Measurements from ENCODE around the gene DENND4A. TPM values are rescaled to one million over a fixed set of nuclear protein-coding genes. Genes with fewer than 3 reads are reported as not detected.
A peak's percentile ranks its signal among the peaks of the same experiment; 100 is the strongest.
"Not testable (repeated sequence)": the region's sequence is repeated elsewhere in the genome, so short reads cannot be mapped to it uniquely, and the experiment has no call there.

The DENND4A gene
- polyA plus RNA-seq, 10 donors = 9.3 to 16.9 (median 14.0) TPM

DNA sequence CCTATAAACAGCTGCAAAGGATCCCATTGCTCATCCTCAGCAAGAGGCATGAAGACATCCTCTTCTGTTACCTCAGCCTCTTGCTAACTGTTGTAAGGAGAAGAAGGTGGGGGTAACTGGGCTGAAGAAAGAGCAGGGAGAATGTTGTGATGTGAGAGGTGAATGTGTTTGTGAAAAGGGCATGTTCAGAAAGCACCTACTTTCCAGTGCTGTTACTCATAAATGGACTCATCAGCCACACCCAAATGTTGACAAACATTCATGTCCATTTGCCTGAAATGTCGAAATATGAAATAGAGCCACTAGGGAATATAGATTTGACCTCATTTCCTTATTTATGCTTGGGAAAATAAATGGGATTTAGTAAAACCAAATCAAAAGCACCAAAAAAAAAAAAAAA, 157.7 kb downstream of the DENND4A start:
- DNase-seq = no peak

DNA sequence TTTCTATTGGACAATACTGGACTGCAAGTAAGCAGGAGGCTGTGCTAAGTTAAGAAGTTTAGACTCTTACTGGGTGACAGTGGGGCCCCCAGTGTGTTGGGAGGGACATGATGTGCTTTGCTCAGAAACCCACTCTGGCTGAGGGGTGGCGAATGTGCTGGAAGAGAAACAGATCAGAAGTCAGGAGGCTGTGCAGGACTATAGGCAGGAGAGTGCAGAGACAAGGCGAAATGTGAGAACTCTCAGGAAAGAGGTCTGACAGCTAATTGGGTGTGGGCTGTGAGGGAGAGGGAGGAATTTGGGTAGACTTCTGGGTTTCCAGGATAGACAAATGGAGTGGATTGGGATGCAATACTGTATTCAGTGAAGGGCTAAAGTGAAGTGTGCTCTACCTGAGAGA, 158.3 kb downstream of the DENND4A start:
- no peak for DNase-seq

DNA sequence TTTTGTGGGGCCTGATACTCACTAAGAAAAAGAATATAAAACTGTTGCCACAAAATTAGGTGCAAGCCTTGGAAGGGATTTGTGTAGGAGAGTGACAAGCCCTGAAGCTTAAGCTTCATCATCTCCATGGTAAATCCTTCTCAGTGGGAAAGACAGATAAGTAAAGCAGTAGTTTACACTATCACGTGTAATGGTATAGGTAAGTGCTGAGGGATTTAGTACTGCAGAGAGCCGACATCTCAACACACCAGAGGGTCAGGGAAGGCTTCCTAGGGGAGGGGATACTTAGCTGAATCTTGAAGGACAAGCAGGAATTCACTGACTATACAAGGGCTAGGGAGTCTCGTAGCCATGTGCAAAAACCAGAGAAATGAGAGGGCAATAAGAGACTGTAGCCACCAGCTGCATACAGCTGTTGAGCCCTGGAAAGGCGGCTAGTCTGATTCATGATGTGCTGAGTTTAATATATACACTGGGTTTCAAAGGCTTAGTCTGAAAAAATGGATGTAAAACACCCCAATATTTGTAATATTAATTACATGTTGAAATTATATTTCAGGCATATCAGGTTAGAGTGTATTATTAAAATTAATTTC, 159.2 kb downstream of the DENND4A start:
- no peak for DNase-seq

DNA sequence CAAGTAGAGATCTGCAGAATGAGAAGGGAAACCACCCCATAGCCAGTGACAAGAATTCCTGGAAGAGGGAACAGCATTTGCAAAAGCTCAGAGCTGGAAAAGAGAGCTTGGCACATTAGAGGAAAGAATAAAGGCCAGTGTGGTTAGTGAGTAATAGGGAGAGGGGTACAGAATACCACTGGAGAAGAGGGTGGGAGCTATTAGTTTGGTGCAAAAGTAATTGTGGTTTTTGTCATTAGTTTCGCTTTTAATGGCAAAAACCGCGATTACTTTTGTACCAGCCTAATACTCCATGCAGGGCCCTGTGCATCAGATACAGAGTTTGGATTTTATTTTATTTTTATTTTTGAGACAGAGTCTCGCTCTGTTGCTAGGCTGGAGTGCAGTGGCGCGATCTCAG, 160.6 kb downstream of the DENND4A start:
- DNase-seq = no peak

DNA sequence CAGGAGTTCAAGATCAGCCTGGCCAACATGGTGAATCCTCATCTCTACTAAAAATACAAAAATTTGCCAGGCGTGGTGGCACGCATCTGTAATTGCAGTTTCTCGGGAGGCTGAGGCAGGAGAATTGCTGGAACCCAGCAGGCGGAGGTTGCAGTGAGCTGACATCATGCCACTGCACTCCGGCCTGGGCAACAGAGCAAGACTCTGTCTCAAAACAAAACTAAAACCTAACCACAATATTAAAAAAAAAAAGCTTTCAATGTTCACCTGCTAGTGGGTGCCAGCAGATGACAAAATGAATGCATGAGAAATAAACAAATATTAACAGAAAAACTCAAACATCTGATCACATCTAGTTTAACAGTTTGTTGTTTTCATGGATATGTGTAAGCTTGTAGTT, 161.3 kb downstream of the DENND4A start:
- no peak for DNase-seq

DNA sequence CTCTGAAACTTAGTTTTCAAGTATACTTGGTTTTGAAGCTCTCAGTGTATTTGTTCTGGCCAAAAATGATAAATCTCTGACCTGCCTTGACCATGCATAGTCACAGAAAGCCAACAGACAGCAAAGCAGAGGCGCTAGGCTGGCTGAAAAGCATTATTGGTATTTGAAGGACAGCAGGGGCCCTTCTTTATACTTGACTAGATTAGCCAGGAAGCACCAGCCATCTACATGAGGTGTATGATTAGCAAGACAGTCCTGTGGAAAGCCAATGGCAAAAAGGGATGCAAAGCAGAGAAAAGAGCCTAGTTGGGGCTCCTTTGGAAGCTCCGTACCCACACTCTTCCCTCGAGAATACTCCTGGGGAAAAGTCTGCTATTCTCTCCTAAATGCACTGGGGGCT, 162.5 kb downstream of the DENND4A start:
- DNase-seq = no peak

DNA sequence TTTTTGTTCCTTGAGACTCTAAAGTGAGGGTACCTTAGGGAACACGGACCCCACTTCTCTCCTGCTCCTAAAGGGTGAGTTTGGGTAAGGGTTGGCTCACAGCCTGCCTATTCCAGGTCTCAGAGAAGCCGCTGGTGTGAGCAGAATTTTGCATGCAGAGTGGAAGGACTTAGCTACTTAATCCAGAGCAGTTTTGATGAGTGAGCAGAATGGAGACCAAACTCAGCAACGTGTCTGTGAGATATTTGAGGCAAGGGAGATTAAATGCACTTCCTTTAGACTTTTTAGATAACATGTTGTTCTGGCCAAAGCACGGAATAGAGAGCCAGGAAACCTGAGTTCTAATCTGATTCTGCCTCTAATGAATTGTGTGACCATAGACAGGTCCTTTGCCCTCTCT, 165.2 kb downstream of the DENND4A start:
- DNase-seq = no peak

DNA sequence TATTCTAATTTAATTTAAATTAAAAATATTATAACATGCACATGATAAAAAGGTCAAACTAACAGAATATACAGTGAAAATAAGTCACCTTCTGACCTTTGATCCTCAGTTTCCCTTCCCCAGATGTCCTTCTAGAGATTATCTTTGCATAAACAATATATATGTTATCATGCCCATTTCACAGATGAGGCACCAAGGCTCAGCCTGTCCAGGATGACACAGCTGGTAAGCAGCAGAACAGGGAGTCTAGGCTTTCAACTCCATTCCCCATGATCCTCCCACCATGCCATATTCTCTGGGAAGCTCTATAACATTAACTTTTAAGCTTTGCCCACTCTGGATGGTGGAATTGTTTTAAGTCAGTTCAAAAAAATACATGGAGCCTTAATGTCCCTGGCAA, 169.0 kb downstream of the DENND4A start:
- DNase-seq = no peak

DNA sequence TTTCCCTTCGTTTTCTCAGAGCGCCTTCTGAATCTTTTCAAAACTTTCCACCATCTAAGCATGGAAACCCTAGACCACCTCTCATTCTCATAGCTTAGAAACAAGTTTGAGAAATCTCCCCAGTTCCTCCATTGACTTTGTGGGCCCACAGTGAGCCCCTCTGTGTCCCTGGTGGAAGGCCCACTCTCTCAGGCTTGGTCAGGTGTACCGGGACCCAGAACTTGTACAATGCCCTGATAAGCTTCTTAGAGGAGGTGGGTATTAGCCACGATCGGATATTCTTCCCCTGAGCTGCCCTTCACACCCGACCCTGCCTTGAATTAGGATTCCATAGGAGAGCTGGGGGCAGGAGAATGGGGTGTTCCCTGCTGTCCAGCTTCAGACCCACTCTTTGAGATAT, 170.5 kb downstream of the DENND4A start, which contains the start of gene SLC24A1:
SLC24A1 (plus strand) TSS at position 301 of the 400 bp plus-strand sequence. CDS start 2,143 bp downstream, outside the sequence.
- DNase-seq = no peak

DNA sequence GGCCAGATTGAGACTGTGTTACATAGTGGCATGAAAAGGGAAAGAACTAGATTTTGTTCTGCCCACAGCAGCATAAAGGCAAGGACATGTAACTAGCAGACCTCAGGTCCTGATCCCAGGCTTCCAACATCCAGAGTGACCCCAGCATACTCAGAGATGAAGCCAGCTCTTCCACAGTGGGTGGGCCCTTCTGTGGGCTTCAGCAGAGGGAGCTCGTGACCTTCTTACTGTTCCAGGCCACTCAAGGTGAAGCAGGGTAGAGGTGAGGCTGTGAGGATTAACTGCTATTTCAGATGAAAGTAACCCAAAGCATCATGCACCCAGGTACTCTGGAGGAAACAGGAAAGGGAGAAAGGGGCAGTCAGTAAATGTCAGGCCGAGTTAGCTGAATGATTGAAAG, 171.3 kb downstream of the DENND4A start:
- no peak for DNase-seq

DNA sequence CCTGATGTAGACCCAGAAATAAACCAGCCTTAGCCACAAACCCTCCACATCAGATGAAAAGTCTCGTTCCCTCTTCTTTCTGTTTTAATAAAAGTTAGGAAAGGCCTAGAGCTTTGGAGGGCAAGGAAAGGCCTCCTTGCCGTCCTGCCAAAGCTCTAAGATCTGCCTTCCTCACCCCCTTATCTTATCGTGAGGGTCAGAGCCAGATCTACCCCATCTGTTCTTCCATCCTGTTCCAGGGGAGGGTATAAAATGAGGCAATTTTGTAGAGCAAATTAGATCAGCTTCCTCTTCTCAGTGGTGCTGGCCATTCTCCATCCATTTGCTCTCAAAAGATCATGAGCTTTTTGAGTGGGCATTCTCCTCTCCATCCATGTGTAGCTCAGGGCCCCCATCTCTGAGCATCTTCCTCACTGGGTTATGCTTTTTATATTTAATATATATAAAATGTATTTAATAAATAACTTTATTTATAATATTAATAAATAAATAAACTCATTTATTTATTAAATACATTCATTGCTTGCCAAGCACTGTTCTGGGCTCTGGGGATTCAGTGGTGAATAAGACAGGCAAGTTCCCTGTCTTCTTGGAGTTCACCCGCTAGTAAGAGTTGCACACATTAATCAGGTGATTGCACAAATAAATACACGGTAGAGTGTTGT, 172.3 kb downstream of the DENND4A start:
- DNase-seq = no peak

DNA sequence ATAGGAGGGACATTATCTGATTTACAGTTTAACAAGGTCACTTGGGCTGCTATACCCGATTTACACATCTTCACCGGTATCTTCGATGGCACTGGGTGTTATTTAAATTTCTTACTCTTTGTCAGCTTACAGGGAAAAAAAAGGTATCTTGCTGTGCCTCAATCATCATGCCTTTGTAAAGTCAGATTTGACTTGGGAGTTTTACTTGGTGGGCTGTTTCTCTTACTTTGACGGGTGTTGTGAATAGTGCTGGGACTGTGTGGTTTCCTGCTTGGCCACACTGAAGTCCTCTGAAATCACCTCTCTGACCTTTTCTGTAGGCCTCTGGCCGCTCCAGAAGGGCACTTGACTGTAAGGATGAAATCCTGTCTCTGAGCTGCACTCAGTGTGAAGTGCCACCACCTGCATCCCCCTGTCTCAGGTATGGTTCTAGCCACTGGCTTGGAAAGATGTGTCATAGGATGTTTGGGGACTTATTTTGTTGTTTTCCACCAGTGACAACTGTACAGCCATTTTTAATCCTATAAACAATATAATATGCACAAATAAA, 173.5 kb downstream of the DENND4A start:
- no peak for DNase-seq

DNA sequence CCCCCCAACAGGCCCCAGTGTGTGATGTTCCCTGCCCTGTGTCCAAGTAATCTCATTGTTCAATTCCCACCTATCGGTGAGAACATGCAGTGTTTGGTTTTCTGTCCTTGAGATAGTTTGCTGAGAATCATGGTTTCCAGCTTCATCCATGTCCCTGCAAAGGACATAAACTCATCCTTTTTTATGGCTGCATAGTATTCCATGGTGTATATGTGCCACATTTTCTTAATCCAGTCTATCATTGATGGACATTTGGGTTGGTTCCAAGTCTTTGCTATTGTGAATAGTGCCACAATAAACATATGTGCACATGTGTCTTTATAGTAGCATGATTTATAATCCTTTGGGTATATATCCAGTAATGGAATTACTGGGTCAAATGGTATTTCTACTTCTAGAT, 176.2 kb downstream of the DENND4A start:
- DNase-seq = not testable (repeated sequence)

DNA sequence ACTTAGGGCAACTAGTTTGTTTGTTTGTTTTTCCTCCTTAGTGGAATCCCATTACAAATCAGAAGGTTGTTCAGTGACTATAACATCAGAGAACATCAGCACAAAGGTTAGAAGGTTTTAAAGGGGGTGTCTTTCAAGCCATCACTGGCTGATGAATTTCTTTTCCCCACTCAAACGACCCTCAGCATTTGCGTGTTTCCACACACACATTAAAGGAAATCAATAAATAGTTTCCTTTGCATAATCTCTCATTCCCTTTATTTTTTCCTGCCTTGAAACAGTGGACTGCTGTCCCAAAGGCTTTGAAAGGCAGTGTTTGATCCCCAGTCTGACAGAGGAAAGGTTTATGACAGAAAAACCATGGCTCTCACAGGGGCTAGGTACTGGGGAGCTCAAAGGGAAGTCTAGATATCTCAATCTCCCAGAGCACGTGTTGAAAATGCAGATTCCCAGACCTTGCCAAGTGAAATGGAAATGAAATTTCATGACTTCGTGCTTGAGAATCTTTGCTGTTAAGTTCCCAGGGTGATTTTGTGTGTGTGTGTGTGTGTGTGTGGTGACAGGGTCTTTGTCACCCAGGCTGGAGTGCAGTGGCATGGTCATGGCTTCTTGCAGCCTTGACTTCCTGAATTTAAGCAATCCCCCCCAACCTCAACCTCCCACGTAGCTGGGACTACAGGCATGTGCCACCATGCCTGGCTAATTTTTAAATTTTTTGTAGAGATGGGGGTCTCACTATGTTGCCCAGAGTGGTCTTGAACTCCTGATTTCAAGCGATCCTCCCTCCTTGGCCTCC, 178.9 kb downstream of the DENND4A start:
- DNase-seq = no peak

DNA sequence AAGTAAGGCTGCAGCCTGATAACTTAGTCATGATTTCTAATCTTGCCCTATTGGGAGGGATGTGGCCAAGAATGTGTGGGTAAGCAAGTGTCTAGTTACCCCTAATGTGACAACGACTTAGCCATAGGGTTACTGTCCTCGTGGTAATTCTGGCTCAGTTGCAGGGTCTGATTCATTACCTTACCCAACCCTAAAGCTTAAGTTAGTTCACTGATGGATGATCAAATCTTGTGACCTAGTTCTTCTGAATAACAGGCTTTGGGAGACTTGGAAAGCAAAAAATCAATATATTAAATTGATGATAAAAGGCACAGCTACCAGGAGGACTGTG, 179.5 kb downstream of the DENND4A start:
- DNase-seq = no peak

DNA sequence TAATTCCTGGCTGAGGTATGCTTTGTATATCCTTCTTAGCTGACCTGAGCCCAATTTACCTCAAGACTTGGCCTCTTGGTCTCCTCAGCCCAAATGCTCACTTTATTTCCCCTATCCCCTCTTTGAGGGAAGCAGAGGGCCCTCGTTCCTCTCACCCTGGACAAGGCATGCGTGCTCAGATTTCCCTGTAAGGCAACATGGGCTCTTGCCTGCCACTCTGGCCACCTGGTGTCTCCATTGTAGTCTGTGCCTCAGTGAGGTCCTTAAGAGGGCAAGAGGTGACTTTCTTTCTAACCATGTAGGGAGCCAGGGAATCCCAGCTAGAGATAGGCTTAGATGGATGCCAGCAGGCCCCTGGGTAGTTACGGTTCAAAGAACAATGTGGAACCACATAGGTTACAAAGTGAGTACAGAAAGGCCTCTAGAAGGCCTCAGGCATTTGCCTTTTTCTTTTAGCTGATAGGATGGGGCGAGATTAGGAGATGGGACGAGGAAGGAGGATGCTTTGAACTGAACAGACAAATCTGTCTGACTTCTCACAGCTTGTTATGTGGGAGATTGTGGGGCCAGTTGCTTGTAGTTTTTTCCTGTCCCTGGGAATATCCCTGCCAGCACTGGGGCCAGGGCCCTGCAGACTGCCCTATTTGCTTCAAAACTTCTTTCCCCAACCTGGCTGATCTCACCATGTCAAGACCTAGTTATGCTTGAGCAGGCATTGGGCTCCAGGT, 180.0 kb downstream of the DENND4A start:
- DNase-seq = peak in 1 of 3 donors; percentile 23

DNA sequence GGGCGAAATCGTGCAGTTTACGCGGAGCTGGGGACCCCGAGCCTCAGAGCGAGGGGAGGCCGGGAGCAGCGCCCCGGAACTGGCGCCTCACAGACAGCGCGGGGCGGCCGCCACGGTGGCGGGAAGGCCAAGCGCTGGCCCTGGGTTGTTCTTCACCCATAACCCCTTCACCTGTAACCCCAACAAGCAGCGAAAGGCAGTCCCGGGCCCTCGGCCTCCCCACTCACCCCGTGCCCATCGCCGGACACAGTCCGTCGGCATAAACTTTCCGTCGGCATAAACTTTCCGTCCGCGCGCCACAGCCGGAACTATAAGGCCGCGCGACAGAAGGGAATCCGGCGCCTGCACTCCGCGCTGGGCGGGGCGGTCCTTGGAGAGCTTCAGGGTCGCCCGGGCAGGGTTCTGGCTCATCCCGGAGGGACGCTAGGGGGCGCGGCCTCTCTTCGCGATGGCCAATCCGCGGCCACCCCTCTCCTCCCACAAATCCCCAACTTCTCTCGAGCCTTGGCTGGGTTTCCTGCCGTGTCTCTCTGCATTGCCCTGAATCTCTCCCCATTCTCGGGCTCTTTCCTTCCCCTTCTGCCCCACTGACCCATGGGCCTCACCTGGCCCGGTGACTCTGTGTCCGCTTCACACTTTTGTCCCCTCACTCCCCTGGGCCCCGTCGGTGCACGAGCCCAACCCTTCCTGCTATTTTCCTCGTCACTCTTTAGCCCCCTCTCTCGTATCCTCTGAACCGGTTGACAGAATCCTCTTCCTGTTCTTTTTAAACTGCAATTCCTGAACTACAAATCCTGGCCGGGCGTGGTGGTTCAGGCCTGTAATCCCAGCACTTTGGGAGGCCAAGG, 181.0 kb downstream of the DENND4A start, which contains the start of gene INTS14:
INTS14 (minus strand) TSS at position 261 of the 848 bp plus-strand sequence. CDS start 3,751 bp downstream, outside the sequence.
- DNase-seq = peak; percentile 97 to 98 (median 98)

All from muscle of back (tissue), 11 donors.